Measurements from ENCODE around the gene NHLRC4. TPM values are rescaled to one million over a fixed set of nuclear protein-coding genes. Genes with fewer than 3 reads are reported as not detected.

The NHLRC4 gene, protein sequence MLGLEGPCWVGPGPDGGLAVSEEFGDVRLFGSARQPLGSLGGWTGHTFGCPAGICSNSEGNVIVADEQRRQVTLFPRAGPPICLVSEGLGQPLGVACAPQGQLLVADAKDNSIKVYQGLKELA
- 0.03 and 0.13 TPM in 2 replicates for polyA plus RNA-seq (2011; rRNA removed)
- 0.04 TPM in 2 replicates for polyA plus RNA-seq (2012; cell fraction: cytosol; rRNA removed)
- polyA plus RNA-seq (2012; cell fraction: nucleus; rRNA removed), result 0.17 and 0.24 TPM in 2 replicates
- polyA plus RNA-seq (2017; fragmentation: RNase III; extraction: RNeasy Plus Mini Kit Qiagen cat#74134 plus additional on column Dnase treatment), result 0.07 to 0.09 TPM (median 0.08 TPM) in 3 replicates
- polyA minus RNA-seq (2011; rRNA and poly(A)+ RNA removed), result not detected in 2 replicates

DNA sequence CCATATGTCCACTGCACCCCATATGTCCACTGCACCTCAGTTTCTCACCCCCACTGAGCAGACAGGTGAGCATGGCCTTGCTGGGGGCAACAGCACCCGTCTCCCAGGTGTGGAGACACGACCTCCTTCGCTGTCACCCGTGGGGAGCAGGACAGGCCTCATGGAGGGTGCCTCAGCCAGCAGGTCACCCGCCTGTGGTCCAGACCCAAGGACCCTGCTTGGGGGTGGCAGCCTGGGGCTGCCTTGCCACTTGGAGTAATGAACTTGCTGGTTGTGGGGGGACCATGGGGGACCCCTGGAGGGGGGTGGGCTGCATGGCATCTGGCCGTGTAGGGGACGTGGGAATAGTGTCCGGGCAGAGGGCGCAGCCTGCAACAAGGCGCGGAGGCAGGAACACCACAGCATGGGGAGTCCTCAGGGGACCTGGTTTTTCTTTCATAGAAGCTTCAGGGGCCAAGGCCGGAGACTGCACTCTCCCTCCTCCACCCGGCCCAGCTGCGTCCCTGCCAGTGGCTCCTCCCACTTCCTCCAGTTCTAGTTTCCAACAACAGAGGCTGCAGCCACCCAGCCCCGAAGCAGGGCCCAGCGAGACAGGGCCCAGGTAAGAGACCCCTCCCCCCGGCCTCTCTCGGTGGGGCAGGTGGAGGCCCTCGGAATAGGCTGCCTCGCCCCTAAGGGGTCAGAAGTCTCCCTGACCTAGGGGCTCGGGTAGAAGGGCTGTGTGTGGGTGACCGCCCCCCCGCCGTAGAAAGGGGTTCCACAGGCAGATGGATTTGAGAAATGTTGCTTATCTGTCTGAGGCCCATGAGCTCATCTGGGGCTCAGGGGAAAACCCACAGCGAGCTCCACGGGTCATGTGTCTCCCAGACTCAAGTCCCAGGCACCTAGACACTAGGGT is at the start of gene NHLRC4:
Gene NHLRC4, plus strand, starts transcription at position 531 of the 898 bp plus-strand sequence. CDS start 1,043 bp downstream, outside the sequence.
- Histone ChIP-seq H3K4me1 (peaks cover 22% of the 10 kb centered on the region), H3K4me3 (no peak within 1 kb of the TSS), H3K4me2 (peak within 1 kb of the TSS; percentile 1; the same call in 2 of the 3 replicates), H3K9me3 (no peaks in the 10 kb centered on the region), H3K27ac (peak within 1 kb of the TSS in 1 of 2 experiments; percentile 63; a peak in 3 of 6 replicates)
- DNase-seq (ENCODE audit: low read depth in 1 of 2, low spot score in 1 of 2) (no peak), FAIRE-seq (no peak), ATAC-seq (peak in 1 of 2 experiments; percentile 35; a peak in 3 of 6 replicates)
- CTCF ChIA-PET, result interaction anchor here (0.7 to 3.6 kb wide), 3 partner anchors 20 to 141 kb away, joined by 3 to 12 read pairs (median 3); partner anchors contain the start of gene RAB11FIP3
- 52% methylated on average over 19 of the region's 26 CpGs for WGBS (ENCODE audit: missing lambda C conversion rate)
- TF ChIP-seq RFX5 (IDR thresholded peaks at IDR 0.05) (no peak), MAFK (IDR thresholded peaks at IDR 0.05; ENCODE audit: partially characterized antibody) (no peak), RNF2 (IDR thresholded peaks at IDR 0.05; ENCODE audit: borderline replicate concordance, low read depth) (no peak), KDM5A (IDR thresholded peaks at IDR 0.05) (no peak), FOSL2 (IDR thresholded peaks at IDR 0.05) (no peak), FOSL2 (CRISPR knock-in tag; IDR thresholded peaks at IDR 0.05) (no peak), ZFP36 (IDR thresholded peaks at IDR 0.05; ENCODE audit: borderline replicate concordance, partially characterized antibody) (no peak), RCOR1 (IDR thresholded peaks at IDR 0.05; ENCODE audit: low read depth, low read length) (no peak), EHMT2 (IDR thresholded peaks at IDR 0.05; ENCODE audit: low read depth) (no peak), EP300 (IDR thresholded peaks at IDR 0.05) (no peak), RAD21 (conservative IDR thresholded peaks at IDR 0.05 in 1 of 2, IDR thresholded peaks at IDR 0.05 in 1 of 2) (no peak), MYC (IDR thresholded peaks at IDR 0.05; ENCODE audit: borderline replicate concordance, low read length) (no peak), CEBPB (IDR thresholded peaks at IDR 0.05) (no peak), POLR2AphosphoS2 (conservative IDR thresholded peaks at IDR 0.05; ENCODE audit: low read length) (no peak), JUN (IDR thresholded peaks at IDR 0.05) (no peak), HOXB13 (CRISPR knock-in tag; IDR thresholded peaks at IDR 0.05; ENCODE audit: low read depth) (no peak), E2F6 (IDR thresholded peaks at IDR 0.05; ENCODE audit: borderline replicate concordance, low read depth) (no peak)
- POLR2A ChIA-PET, result no interaction called here

GRCh38 chr16:518858-519257 is 47.9 kb upstream of the NHLRC4 start:
- TF ChIP-seq RFX5 (IDR thresholded peaks at IDR 0.05), result no peak
- TF ChIP-seq E2F6 (IDR thresholded peaks at IDR 0.05; ENCODE audit: borderline replicate concordance, low read depth), result no peak
- no peak for TF ChIP-seq POLR2AphosphoS2 (conservative IDR thresholded peaks at IDR 0.05; ENCODE audit: low read length)
- TF ChIP-seq CBX2 (IDR thresholded peaks at IDR 0.05; ENCODE audit: borderline replicate concordance, low read depth), result no peak
- no peak for TF ChIP-seq BHLHE40 (IDR thresholded peaks at IDR 0.05; ENCODE audit: low read depth, low read length)
- no peak for TF ChIP-seq POLR2A (IDR thresholded peaks at IDR 0.05; ENCODE audit: low read length)
- TF ChIP-seq REST (IDR thresholded peaks at IDR 0.05), result no peak
- no peak for TF ChIP-seq CHD4 (IDR thresholded peaks at IDR 0.05; ENCODE audit: borderline replicate concordance)
- no peak for TF ChIP-seq ESRRA (IDR thresholded peaks at IDR 0.05; ENCODE audit: borderline replicate concordance, low read length)
- no peak for TF ChIP-seq RARB (CRISPR knock-in tag; IDR thresholded peaks at IDR 0.05)
- TF ChIP-seq HMGXB4 (CRISPR knock-in tag; IDR thresholded peaks at IDR 0.05; ENCODE audit: borderline replicate concordance), result no peak
- no peak overlapping the region for H3K4me3 ChIP-seq
- H3K4me1 ChIP-seq, result no peaks in the 10 kb centered on the region
- no peak overlapping the region for H3K4me2 ChIP-seq
- ChIA-PET CTCF (interaction anchor here (0.5 to 1.7 kb wide), 5 partner anchors 9 to 321 kb away, joined by 3 to 8 read pairs (median 5); partner anchors contain the start of gene NHLRC4), POLR2A (interaction anchor here (0.9 kb wide), 1 partner anchor 9 kb away, joined by 3 read pairs; the partner anchor contains the start of gene CAPN15)
- FAIRE-seq, result no peak
- no peak overlapping the region for H3K27ac ChIP-seq
- ATAC-seq, result peak in 1 of 2 experiments; percentile 5; a peak in 3 of 6 replicates
- DNase-seq (ENCODE audit: low read depth in 1 of 2, low spot score in 1 of 2), result no peak
- H3K9me3 ChIP-seq, result no peaks in the 10 kb centered on the region
- WGBS (ENCODE audit: missing lambda C conversion rate), result 95% methylated on average over 9 of the region's 9 CpGs
